GM19438 (cell line): ENCODE measurements around the gene TMEM140.
"Not testable (repeated sequence)": the region's sequence is repeated elsewhere in the genome, so short reads cannot be mapped to it uniquely, and the experiment has no call there.

ENCODE experiments used
- ATAC-seq: cut with Tn5 transposase; IDR thresholded peaks from one replicate; pipeline ENCODE4 v1.9.1; 2021; ENCODE audit warnings: low read depth; ENCODE audit not compliant: unreplicated experiment

Gene TMEM140

GRCh38 chr7:135171581-135172291, 23.9 kb downstream of the TMEM140 start:
- not testable (repeated sequence) for ATAC-seq

GRCh38 chr7:135173916-135174315, 26.0 kb downstream of the TMEM140 start:
- not testable (repeated sequence) for ATAC-seq

- no peak for ATAC-seq
Measured at GRCh38 chr7:135174941-135175340, 27.1 kb downstream of the TMEM140 start.

- ATAC-seq: no peak
Measured at GRCh38 chr7:135175931-135176330, 28.1 kb downstream of the TMEM140 start.

- no peak for ATAC-seq
Measured at GRCh38 chr7:135177028-135177696, 29.3 kb downstream of the TMEM140 start.

- ATAC-seq: no peak
Measured at GRCh38 chr7:135178364-135178763, 30.5 kb downstream of the TMEM140 start.

- no peak for ATAC-seq
Measured at GRCh38 chr7:135179321-135179925, 31.6 kb downstream of the TMEM140 start.

GRCh38 chr7:135180122-135180521, 32.2 kb downstream of the TMEM140 start:
- ATAC-seq: no peak

- ATAC-seq: no peak
Measured at GRCh38 chr7:135181261-135181928, 33.5 kb downstream of the TMEM140 start.

GRCh38 chr7:135181929-135182678, 34.2 kb downstream of the TMEM140 start:
- no peak for ATAC-seq

- no peak for ATAC-seq
Measured at GRCh38 chr7:135183478-135183877, 35.6 kb downstream of the TMEM140 start.

- ATAC-seq: no peak
Measured at GRCh38 chr7:135184254-135184841, 36.5 kb downstream of the TMEM140 start.

- no peak for ATAC-seq
Measured at GRCh38 chr7:135185471-135186260, 37.8 kb downstream of the TMEM140 start.

- ATAC-seq: no peak
Measured at GRCh38 chr7:135186261-135186540, 38.3 kb downstream of the TMEM140 start.

- peak; percentile 41 for ATAC-seq
Measured at GRCh38 chr7:135186841-135187253, 39.0 kb downstream of the TMEM140 start.

- peak; percentile 44 for ATAC-seq
Measured at GRCh38 chr7:135188298-135188984, 40.6 kb downstream of the TMEM140 start.

GRCh38 chr7:135189221-135189662, 41.4 kb downstream of the TMEM140 start:
- no peak for ATAC-seq

- no peak for ATAC-seq
Measured at GRCh38 chr7:135189961-135190360, 42.1 kb downstream of the TMEM140 start.

- ATAC-seq: no peak
Measured at GRCh38 chr7:135190703-135191102, 42.8 kb downstream of the TMEM140 start.
